ENCODE results near the gene CLDN3. TPM values are rescaled to one million over a fixed set of nuclear protein-coding genes. Genes with fewer than 3 reads are reported as not detected.
"Not testable (repeated sequence)": the region's sequence is repeated elsewhere in the genome, so short reads cannot be mapped to it uniquely, and the experiment has no call there.

CLDN3 gene
- polyA plus RNA-seq, 1 donor from 2014 or later = not detected

- not testable (repeated sequence) for H3K9me3 ChIP-seq (ENCODE audit: low read length); H3K4me3 ChIP-seq (ENCODE audit: low read length); H3K4me2 ChIP-seq (ENCODE audit: low read length); H3K9ac ChIP-seq (ENCODE audit: low read length); H3K9me2 ChIP-seq (ENCODE audit: insufficient read depth, low read length); H2AFZ ChIP-seq (ENCODE audit: low read depth, low read length); H4K20me1 ChIP-seq (ENCODE audit: insufficient read depth); H3K27ac ChIP-seq (ENCODE audit: low read length); H3K79me2 ChIP-seq (replicated peaks; ENCODE audit: insufficient read depth, low read length); H3K27me3 ChIP-seq (ENCODE audit: insufficient read depth, low read depth, low read length); H3F3A ChIP-seq (ENCODE audit: insufficient read depth, low read length, poor library complexity, severe bottlenecking); H3K36me3 ChIP-seq (ENCODE audit: insufficient read depth, low read length)
These were observed 21.2 kb upstream of the CLDN3 start for GRCh38 chr7:73791170-73791690.

GRCh38 chr7:73789051-73789450 is 19.0 kb upstream of the CLDN3 start:
- Histone ChIP-seq H4K20me1 (ENCODE audit: insufficient read depth) (no peaks in the 10 kb centered on the region), H2AFZ (ENCODE audit: low read depth, low read length) (no peak overlapping the region), H3F3A (ENCODE audit: insufficient read depth, low read length, poor library complexity, severe bottlenecking) (no peaks in the 10 kb centered on the region), H3K36me3 (ENCODE audit: insufficient read depth, low read length) (no peaks in the 10 kb centered on the region), H3K9me2 (ENCODE audit: insufficient read depth, low read length) (no peaks in the 10 kb centered on the region), H3K27ac (ENCODE audit: low read length) (no peak overlapping the region), H3K4me3 (ENCODE audit: low read length) (no peak overlapping the region), H3K79me2 (replicated peaks; ENCODE audit: insufficient read depth, low read length) (no peaks in the 10 kb centered on the region), H3K27me3 (ENCODE audit: insufficient read depth, low read depth, low read length) (no peaks in the 10 kb centered on the region), H3K4me2 (ENCODE audit: low read length) (no peak overlapping the region), H3K9ac (ENCODE audit: low read length) (no peak overlapping the region), H3K9me3 (ENCODE audit: low read length) (no peaks in the 10 kb centered on the region)
- TF ChIP-seq EP300 (conservative IDR thresholded peaks at IDR 0.05; ENCODE audit: poor library complexity, severe bottlenecking) = no peak
- no peak for TF ChIP-seq RAD21 (conservative IDR thresholded peaks at IDR 0.05)
- TF ChIP-seq POLR2AphosphoS5 (IDR thresholded peaks at IDR 0.05) = no peak
- TF ChIP-seq CTCF (IDR thresholded peaks at IDR 0.05; ENCODE audit: poor library complexity, severe bottlenecking) = no peak
- TF ChIP-seq SMC3 (conservative IDR thresholded peaks at IDR 0.05; ENCODE audit: poor library complexity) = no peak
- TF ChIP-seq EZH2 (IDR thresholded peaks at IDR 0.05; ENCODE audit: borderline replicate concordance, insufficient read depth, low read length, poor library complexity, severe bottlenecking) = no peak

- H2AFZ ChIP-seq (ENCODE audit: low read depth, low read length); H3K27ac ChIP-seq (ENCODE audit: low read length); H3F3A ChIP-seq (ENCODE audit: insufficient read depth, low read length, poor library complexity, severe bottlenecking); H3K9ac ChIP-seq (ENCODE audit: low read length); H3K27me3 ChIP-seq (ENCODE audit: insufficient read depth, low read depth, low read length); H3K79me2 ChIP-seq (replicated peaks; ENCODE audit: insufficient read depth, low read length); H3K9me3 ChIP-seq (ENCODE audit: low read length); H4K20me1 ChIP-seq (ENCODE audit: insufficient read depth); H3K4me2 ChIP-seq (ENCODE audit: low read length); H3K36me3 ChIP-seq (ENCODE audit: insufficient read depth, low read length); H3K4me3 ChIP-seq (ENCODE audit: low read length); H3K9me2 ChIP-seq (ENCODE audit: insufficient read depth, low read length): not testable (repeated sequence)
These were observed 17.6 kb upstream of the CLDN3 start for GRCh38 chr7:73787786-73788048.

GRCh38 chr7:73786588-73786987 is 16.5 kb upstream of the CLDN3 start:
- H3K27me3 ChIP-seq (ENCODE audit: insufficient read depth, low read depth, low read length) = no peaks in the 10 kb centered on the region
- no peak overlapping the region for H3K4me2 ChIP-seq (ENCODE audit: low read length)
- H4K20me1 ChIP-seq (ENCODE audit: insufficient read depth) = no peaks in the 10 kb centered on the region
- H3K36me3 ChIP-seq (ENCODE audit: insufficient read depth, low read length) = no peaks in the 10 kb centered on the region
- no peak overlapping the region for H3K9ac ChIP-seq (ENCODE audit: low read length)
- H3K4me3 ChIP-seq (ENCODE audit: low read length) = no peak overlapping the region
- H3K9me2 ChIP-seq (ENCODE audit: insufficient read depth, low read length) = no peaks in the 10 kb centered on the region
- no peaks in the 10 kb centered on the region for H3K79me2 ChIP-seq (replicated peaks; ENCODE audit: insufficient read depth, low read length)
- H2AFZ ChIP-seq (ENCODE audit: low read depth, low read length) = no peak overlapping the region
- no peak for TF ChIP-seq RAD21 (conservative IDR thresholded peaks at IDR 0.05)
- TF ChIP-seq CTCF (IDR thresholded peaks at IDR 0.05; ENCODE audit: poor library complexity, severe bottlenecking) = no peak
- TF ChIP-seq SMC3 (conservative IDR thresholded peaks at IDR 0.05; ENCODE audit: poor library complexity) = no peak
- TF ChIP-seq EP300 (conservative IDR thresholded peaks at IDR 0.05; ENCODE audit: poor library complexity, severe bottlenecking) = no peak
- no peak for TF ChIP-seq POLR2AphosphoS5 (IDR thresholded peaks at IDR 0.05)
- no peaks in the 10 kb centered on the region for H3K9me3 ChIP-seq (ENCODE audit: low read length)
- H3K27ac ChIP-seq (ENCODE audit: low read length) = no peak overlapping the region
- no peaks in the 10 kb centered on the region for H3F3A ChIP-seq (ENCODE audit: insufficient read depth, low read length, poor library complexity, severe bottlenecking)

Measured in neural cell (in vitro differentiated cells).